ENCODE results near the gene FRMD8. TPM values are rescaled to one million over a fixed set of nuclear protein-coding genes. Genes with fewer than 3 reads are reported as not detected.

The FRMD8 gene
- total and polyA plus RNA-seq, 9 of the 15 experiments (the other 6 are each of a cell fraction or from before 2014, with no cell fraction given) = 4.5 to 54.5 (median 15.8) TPM

DNA sequence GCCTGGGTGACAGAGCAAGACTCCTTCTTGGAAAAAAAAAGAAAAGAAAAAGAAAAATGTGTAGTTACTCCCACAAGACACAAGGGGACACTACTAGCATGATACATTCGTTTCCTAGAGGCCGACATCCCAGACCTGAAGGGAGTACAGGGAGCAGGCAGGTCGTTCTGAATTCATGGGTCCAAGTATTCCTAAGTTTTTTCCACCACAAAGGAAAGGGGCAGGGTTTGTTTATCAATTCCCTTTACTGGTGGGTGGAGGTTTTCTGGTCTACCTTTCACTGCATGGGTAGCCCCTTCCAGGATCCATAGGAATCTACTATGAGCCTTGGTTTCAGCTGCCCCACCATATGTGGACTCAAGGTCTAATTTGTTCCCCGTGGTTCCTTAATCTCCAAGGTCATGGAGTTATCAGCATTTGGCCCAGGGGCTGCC lies 20.1 kb upstream of the FRMD8 start (continued):
- TF ChIP-seq BRCA1 (IDR thresholded peaks at IDR 0.05) = no peak
- no peak for TF ChIP-seq BRCA1 (CRISPR knock-in tag; IDR thresholded peaks at IDR 0.05)
- TF ChIP-seq, protein P1, sequence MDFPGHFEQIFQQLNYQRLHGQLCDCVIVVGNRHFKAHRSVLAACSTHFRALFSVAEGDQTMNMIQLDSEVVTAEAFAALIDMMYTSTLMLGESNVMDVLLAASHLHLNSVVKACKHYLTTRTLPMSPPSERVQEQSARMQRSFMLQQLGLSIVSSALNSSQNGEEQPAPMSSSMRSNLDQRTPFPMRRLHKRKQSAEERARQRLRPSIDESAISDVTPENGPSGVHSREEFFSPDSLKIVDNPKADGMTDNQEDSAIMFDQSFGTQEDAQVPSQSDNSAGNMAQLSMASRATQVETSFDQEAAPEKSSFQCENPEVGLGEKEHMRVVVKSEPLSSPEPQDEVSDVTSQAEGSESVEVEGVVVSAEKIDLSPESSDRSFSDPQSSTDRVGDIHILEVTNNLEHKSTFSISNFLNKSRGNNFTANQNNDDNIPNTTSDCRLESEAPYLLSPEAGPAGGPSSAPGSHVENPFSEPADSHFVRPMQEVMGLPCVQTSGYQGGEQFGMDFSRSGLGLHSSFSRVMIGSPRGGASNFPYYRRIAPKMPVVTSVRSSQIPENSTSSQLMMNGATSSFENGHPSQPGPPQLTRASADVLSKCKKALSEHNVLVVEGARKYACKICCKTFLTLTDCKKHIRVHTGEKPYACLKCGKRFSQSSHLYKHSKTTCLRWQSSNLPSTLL (IDR thresholded peaks at IDR 0.05) = no peak
- no peak for TF ChIP-seq HMBOX1 (IDR thresholded peaks at IDR 0.05)
- no peak for TF ChIP-seq DMBX1 (CRISPR knock-in tag; IDR thresholded peaks at IDR 0.05; ENCODE audit: borderline replicate concordance)
- no peak for TF ChIP-seq CCNT2 (IDR thresholded peaks at IDR 0.05; ENCODE audit: borderline replicate concordance, extremely low read depth, insufficient read length, low read depth, low read length)
- TF ChIP-seq JUN (IDR thresholded peaks at IDR 0.05; ENCODE audit: borderline replicate concordance, low read depth, low read length) = peak; percentile 6; the same call in 1 of the 2 replicates
- no peak for TF ChIP-seq JUN (CRISPR knock-in tag; IDR thresholded peaks at IDR 0.05; ENCODE audit: borderline replicate concordance)
- no peak for TF ChIP-seq NFXL1 (CRISPR knock-in tag; IDR thresholded peaks at IDR 0.05)
- no peak for TF ChIP-seq ZEB2 (IDR thresholded peaks at IDR 0.05)
- TF ChIP-seq WHSC1 (IDR thresholded peaks at IDR 0.05; ENCODE audit: low read length) = no peak
- no peak for TF ChIP-seq BHLHE40 (IDR thresholded peaks at IDR 0.05; ENCODE audit: low read length)
- TF ChIP-seq NCOA4 (IDR thresholded peaks at IDR 0.05; ENCODE audit: partially characterized antibody) = no peak
- no peak for TF ChIP-seq ZNF282 (CRISPR knock-in tag; IDR thresholded peaks at IDR 0.05)
- TF ChIP-seq PRDM10 (IDR thresholded peaks at IDR 0.05; ENCODE audit: partially characterized antibody) = peak; percentile 32
- TF ChIP-seq TCF7L2 (IDR thresholded peaks at IDR 0.05; ENCODE audit: low read depth, low read length) = no peak
- TF ChIP-seq, protein P2, sequence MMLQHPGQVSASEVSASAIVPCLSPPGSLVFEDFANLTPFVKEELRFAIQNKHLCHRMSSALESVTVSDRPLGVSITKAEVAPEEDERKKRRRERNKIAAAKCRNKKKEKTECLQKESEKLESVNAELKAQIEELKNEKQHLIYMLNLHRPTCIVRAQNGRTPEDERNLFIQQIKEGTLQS (IDR thresholded peaks at IDR 0.05) = no peak
- TF ChIP-seq, protein P2 (CRISPR knock-in tag; conservative IDR thresholded peaks at IDR 0.05) = no peak
- no peak for TF ChIP-seq SREBF2 (CRISPR knock-in tag; IDR thresholded peaks at IDR 0.05)
- TF ChIP-seq GTF2F1 (IDR thresholded peaks at IDR 0.05; ENCODE audit: low read depth, low read length) = no peak
- TF ChIP-seq EWSR1 (IDR thresholded peaks at IDR 0.05; ENCODE audit: borderline replicate concordance, low read depth, partially characterized antibody) = no peak
- no peak for TF ChIP-seq NR4A1 (CRISPR knock-in tag; IDR thresholded peaks at IDR 0.05)
- no peak for TF ChIP-seq NR4A1 (tag; IDR thresholded peaks at IDR 0.05)
- TF ChIP-seq ZNF197 (CRISPR knock-in tag; IDR thresholded peaks at IDR 0.05; ENCODE audit: low read depth) = no peak

Measured in K562 (cell line).